ENCODE measurements around the gene TGFB3. TPM values are rescaled to one million over a fixed set of nuclear protein-coding genes. Genes with fewer than 3 reads are reported as not detected.

Gene TGFB3
- total and polyA plus RNA-seq, 9 donors, result 59.6 to 132 (median 106) TPM

- WGBS (ENCODE audit: insufficient coverage), result no CpG with 5 or more reads among the region's 2 CpGs
Measured at GRCh38 chr14:75915045-75915444, 66.8 kb downstream of the TGFB3 start.

DNA sequence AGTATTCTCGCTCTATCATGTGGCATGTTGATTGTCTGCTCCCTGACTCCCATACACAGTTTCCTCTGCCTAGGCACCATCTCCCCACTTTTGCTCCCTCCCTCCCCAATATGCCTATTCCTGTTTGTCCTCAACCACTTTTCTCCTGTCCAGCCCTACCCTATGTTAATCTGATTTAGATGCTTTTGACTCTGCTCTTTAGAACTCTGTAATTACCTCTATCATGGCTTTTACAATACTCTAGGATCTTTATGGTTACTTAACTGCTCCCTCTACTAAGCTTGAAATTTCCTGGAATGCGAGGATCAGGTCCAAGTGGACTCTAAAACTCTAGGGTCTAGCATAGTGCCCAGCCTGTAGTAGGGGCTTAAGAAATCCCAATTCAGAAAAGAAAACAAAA is 68.6 kb downstream of the TGFB3 start:
- WGBS (ENCODE audit: insufficient coverage), result no CpG with 5 or more reads among the region's 2 CpGs
- Histone ChIP-seq H3K27ac (ENCODE audit: low read length) (no peak overlapping the region), H3K9me3 (replicated peaks; ENCODE audit: control insufficient read depth, low read depth, low read length) (no peaks in the 10 kb centered on the region), H3K4me1 (ENCODE audit: control insufficient read depth, insufficient read depth, low read length) (peaks cover 7% of the 10 kb centered on the region), H3K36me3 (ENCODE audit: control insufficient read depth, insufficient read depth, low read length) (peaks cover 4% of the 10 kb centered on the region), H3K4me3 (ENCODE audit: low read length) (no peak overlapping the region), H3K27me3 (ENCODE audit: control insufficient read depth, insufficient read depth, low read length) (no peaks in the 10 kb centered on the region)
- DNase-seq, result no peak

More at GRCh38 chr14:75915045-75915444, 66.8 kb downstream of the TGFB3 start:
- H3K4me1 ChIP-seq (ENCODE audit: control insufficient read depth, insufficient read depth, low read length), result peaks cover 5% of the 10 kb centered on the region
- DNase-seq, result no peak
- H3K4me3 ChIP-seq (ENCODE audit: low read length), result no peak overlapping the region
- H3K27me3 ChIP-seq (ENCODE audit: control insufficient read depth, insufficient read depth, low read length), result no peaks in the 10 kb centered on the region
- no peaks in the 10 kb centered on the region for H3K9me3 ChIP-seq (replicated peaks; ENCODE audit: control insufficient read depth, low read depth, low read length)
- no peaks in the 10 kb centered on the region for H3K36me3 ChIP-seq (ENCODE audit: control insufficient read depth, insufficient read depth, low read length)
- H3K27ac ChIP-seq (ENCODE audit: low read length), result no peak overlapping the region

DNA sequence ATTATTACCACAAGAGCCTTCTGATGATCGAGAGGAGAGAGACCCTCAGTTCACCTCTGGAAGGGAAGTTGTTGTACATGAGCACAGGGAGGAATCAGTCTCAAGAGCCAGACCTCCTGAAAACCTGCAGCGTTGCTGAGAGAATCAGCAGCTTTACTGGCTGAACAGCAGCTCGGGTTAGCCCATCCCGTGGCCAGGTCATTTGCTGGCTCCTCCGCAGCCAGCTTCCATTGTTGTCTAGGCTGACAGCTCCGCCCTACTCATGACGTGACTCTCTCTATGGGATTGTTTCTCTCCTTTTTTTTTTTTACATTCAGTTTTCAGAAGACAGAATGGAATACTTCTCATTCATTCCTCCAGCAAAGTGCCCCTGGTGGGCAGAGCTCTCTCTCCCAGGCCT is 69.9 kb downstream of the TGFB3 start:
- peaks cover 13% of the 10 kb centered on the region for H3K4me1 ChIP-seq (ENCODE audit: control insufficient read depth, insufficient read depth, low read length)
- no peaks in the 10 kb centered on the region for H3K27me3 ChIP-seq (ENCODE audit: control insufficient read depth, insufficient read depth, low read length)
- peak; percentile 91 for DNase-seq
- no peak overlapping the region for H3K4me3 ChIP-seq (ENCODE audit: low read length)
- H3K27ac ChIP-seq (ENCODE audit: low read length), result peak overlapping the region; percentile 45
- peaks cover 5% of the 10 kb centered on the region for H3K36me3 ChIP-seq (ENCODE audit: control insufficient read depth, insufficient read depth, low read length)
- WGBS (ENCODE audit: insufficient coverage), result 9% methylated on average over 3 of the region's 7 CpGs
- H3K9me3 ChIP-seq (replicated peaks; ENCODE audit: control insufficient read depth, low read depth, low read length), result no peaks in the 10 kb centered on the region

DNA sequence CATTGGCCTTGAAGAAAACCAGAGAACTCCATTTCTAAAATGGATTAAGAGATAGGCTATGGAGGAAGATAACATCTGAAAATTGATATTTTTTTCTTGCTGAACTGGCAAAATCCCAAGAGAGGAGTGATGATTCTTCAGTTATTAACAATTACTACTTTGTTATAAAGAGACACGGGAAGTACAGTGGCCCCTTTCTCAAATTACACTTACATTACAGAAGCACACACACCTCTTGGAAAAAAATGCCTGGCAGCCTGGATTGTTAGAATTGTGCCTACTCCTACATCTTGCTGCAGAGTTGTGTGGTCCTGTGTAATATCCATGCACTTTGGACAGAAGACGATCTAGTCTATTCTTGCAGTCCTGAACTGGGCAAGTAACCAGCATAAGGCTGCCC is 71.7 kb downstream of the TGFB3 start:
- no peak for DNase-seq
- Histone ChIP-seq H3K27ac (ENCODE audit: low read length) (no peak overlapping the region), H3K27me3 (ENCODE audit: control insufficient read depth, insufficient read depth, low read length) (no peaks in the 10 kb centered on the region), H3K4me1 (ENCODE audit: control insufficient read depth, insufficient read depth, low read length) (peaks cover 23% of the 10 kb centered on the region), H3K36me3 (ENCODE audit: control insufficient read depth, insufficient read depth, low read length) (peaks cover 5% of the 10 kb centered on the region), H3K4me3 (ENCODE audit: low read length) (no peak overlapping the region), H3K9me3 (replicated peaks; ENCODE audit: control insufficient read depth, low read depth, low read length) (no peaks in the 10 kb centered on the region)
- 40% methylated on average over 1 of the region's 2 CpGs for WGBS (ENCODE audit: insufficient coverage)

GRCh38 chr14:75909630-75910029 is 72.2 kb downstream of the TGFB3 start:
- Histone ChIP-seq H3K36me3 (ENCODE audit: control insufficient read depth, insufficient read depth, low read length) (peaks cover 5% of the 10 kb centered on the region), H3K27ac (ENCODE audit: low read length) (no peak overlapping the region), H3K27me3 (ENCODE audit: control insufficient read depth, insufficient read depth, low read length) (no peaks in the 10 kb centered on the region), H3K4me3 (ENCODE audit: low read length) (no peak overlapping the region), H3K4me1 (ENCODE audit: control insufficient read depth, insufficient read depth, low read length) (peaks cover 23% of the 10 kb centered on the region), H3K9me3 (replicated peaks; ENCODE audit: control insufficient read depth, low read depth, low read length) (no peaks in the 10 kb centered on the region)
- 100% methylated on average over 1 of the region's 3 CpGs for whole genome bisulfite sequencing (ENCODE audit: insufficient coverage)
- DNase-seq, result peak; percentile 25

Other genes with a start within 250 kb of the TGFB3 start
- gene IFT43, start 3.8 kb upstream of the TGFB3 start, total RNA-seq, result 32.3 TPM
- 10 to 100 TPM; 22.6 to 30.0 (median 27.3) TPM for gene IFT43, start 3.8 kb upstream of the TGFB3 start, polyA plus RNA-seq (ENCODE audit: insufficient read depth in 1 of 8, insufficient read length in 8 of 8, low replicate concordance in 1 of 8)
- 29.4 TPM for gene GPATCH2L, start 169.9 kb upstream of the TGFB3 start, total RNA-seq
- gene GPATCH2L, start 169.9 kb upstream of the TGFB3 start, polyA plus RNA-seq (ENCODE audit: insufficient read depth in 1 of 8, insufficient read length in 8 of 8, low replicate concordance in 1 of 8), result 10 to 100 TPM; 11.6 to 24.0 (median 18.2) TPM